Right ventricle myocardium inferior (tissue), 1 donor: ENCODE measurements around the gene SLC35F6. TPM values are rescaled to one million over a fixed set of nuclear protein-coding genes. Genes with fewer than 3 reads are reported as not detected.
"Not testable (repeated sequence)": the region's sequence is repeated elsewhere in the genome, so short reads cannot be mapped to it uniquely, and the experiment has no call there.

ENCODE experiments used
- ATAC-seq: fragments of 200-7000 bp; cut with Tn5 transposase; one replicate; pipeline ENCODE4 v1.9.1; 2020; ENCODE audit warnings: mild to moderate bottlenecking, moderate library complexity
- DNase-seq: peaks from one replicate; pipeline ENCODE4 v3.0.0; 2021; ENCODE audit errors: missing footprints
- intact Hi-C: fragments of 100-400 bp; cut with DNase I; formaldehyde crosslinking; loops from one replicate; pipeline ENCODE4 v1.11.0; 2022
- total RNA-seq: library from RNA; stranded (reverse); fragmentation: NEBNext Ultra II Directional; extraction: Animal tissue kit (Norgen Biotek cat#: 25700); gene quantifications from one replicate; pipeline ENCODE4 v1.2.1, GENCODE V29; 2021
- donor health status: DM: no; HTN: yes; CAD: no; lungs with severe emphysema.

Gene SLC35F6
- total RNA-seq, 1 donor from 2014 or later = 20.3 TPM

GRCh38 chr2:26749787-26750420, 14.2 kb upstream of the SLC35F6 start:
- ATAC-seq, DNase-seq: not testable (repeated sequence)
- intact Hi-C loops = loop anchor here (5.0 kb wide), 1 partner anchor 58 kb away; the partner anchor contains the start of gene KCNK3

- DNase-seq, ATAC-seq, intact Hi-C loops: not testable (repeated sequence)
These were observed 13.6 kb upstream of the SLC35F6 start for GRCh38 chr2:26750467-26750866.

DNA sequence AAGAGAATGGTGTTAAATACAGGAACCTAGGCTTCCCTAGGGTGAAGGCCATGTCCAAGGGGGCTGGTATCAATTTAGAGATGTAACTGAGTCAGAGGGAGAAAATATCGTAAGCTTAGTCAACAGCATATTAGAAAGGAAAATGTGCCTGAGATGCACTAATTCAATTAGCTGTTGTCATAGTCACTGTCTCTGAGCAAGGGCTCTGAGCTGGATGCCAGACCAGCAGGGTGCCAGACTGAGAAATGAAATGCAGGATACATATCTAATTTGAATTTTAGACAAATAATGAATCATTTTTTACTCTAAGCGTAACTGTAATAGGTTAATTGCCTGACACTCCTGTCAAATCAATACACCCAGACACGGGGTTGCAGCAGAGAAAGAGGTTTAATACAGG, 11.4 kb upstream of the SLC35F6 start:
- intact Hi-C loops = no loop called here
- DNase-seq = no peak
- ATAC-seq = no peak

GRCh38 chr2:26754539-26754938, 9.5 kb upstream of the SLC35F6 start:
- intact Hi-C loops = no loop called here
- no peak for DNase-seq
- no peak for ATAC-seq

- no peak for DNase-seq
- ATAC-seq = no peak
- intact Hi-C loops = no loop called here
These were observed 9.0 kb upstream of the SLC35F6 start for GRCh38 chr2:26754972-26755670.

GRCh38 chr2:26756337-26756736, 7.7 kb upstream of the SLC35F6 start:
- intact Hi-C loops = no loop called here
- no peak for DNase-seq
- no peak for ATAC-seq

DNA sequence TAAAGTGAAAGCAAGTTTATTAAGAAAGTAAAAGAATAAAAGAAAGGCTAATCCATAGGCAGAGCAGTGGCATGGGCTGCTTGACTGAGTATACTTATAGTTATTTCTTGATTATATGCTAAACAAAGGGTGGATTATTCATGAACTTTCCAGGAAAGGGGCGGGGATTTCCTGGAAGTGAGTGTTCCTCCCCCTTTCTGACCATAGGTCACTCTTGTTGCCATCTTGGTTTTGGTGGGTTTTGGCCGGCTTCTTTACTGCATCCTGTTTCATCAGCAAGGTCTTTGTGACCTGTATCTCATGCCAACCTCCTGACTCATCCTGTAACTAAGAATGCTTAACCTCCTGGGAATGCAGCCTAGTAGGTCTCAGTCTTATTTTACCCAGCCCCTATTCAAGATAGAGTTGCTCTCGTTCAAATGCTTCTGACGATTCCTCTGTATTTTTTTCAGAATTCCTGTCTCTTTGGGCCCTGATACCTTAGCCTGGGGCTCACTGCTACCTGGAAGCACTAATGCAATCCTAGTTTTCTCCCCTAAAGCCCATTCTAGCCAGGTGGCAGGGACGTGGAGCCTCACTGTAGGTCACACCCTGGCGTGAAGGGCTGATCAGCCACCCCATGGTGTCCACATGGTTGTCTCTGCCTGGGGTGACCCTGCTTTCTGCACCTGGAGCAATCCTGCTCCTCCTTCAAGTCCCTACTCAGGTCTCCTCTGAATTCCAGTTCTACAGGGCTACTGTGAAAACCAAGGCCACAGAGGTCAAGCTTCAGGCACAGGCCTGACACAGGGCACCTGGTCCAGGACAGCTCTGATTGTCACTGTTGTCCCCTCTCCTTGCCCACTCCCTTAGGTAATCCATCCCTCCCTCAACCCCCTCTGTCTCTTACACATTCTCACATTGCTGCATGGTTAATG, 6.0 kb upstream of the SLC35F6 start:
- DNase-seq = no peak
- no peak for ATAC-seq
- intact Hi-C loops = no loop called here

DNA sequence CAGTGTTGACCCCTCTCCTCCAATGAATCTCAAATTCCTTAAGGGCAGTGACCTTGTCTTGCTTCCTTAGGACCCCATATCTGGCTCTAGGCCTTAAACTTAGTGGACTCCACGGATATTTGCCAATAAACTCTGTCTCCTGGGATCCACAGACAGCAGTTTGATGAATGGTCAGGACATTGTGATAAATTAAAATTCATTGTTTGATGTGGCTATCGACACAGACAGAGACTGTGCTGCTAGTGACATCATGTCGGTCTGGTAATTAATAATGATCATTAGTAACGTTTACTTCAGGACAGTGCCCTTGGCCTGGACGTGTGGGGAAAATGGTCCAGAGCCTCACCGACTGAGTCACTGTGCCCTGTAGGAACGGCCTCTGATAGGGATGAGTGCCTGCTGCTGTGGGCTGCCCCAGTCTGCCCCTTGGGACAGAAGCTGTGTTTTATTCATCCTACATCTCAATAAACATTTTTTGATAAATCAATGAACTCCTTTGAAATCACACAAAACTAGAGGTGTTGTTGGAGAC, 5.2 kb upstream of the SLC35F6 start:
- intact Hi-C loops = no loop called here
- ATAC-seq (no peak), DNase-seq (no peak)

- ATAC-seq = no peak
- intact Hi-C loops = no loop called here
- no peak for DNase-seq
These were observed 4.2 kb upstream of the SLC35F6 start for GRCh38 chr2:26759845-26760244.

DNA sequence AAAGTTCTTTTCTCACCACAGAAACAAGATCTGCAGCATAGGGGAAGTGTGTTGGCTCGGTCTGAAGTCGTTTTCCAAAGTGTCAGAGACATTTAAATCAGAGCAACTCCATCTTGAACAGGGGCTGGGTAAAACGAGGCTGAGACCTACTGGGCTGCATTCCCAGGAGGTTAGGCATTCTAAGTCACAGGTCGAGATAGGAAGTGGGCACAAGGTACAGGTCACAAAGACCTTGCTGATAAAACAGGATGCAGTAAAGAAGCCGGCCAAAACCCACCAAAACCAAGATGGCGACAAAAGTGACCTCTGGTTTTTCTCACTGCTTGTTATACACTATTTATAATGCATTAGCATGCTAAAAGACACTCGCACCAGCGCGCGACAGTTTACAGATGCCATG, 3.1 kb upstream of the SLC35F6 start:
- intact Hi-C loops, ATAC-seq, DNase-seq: not testable (repeated sequence)

- ATAC-seq (no peak), DNase-seq (no peak)
- intact Hi-C loops = no loop called here
These were observed 1.1 kb upstream of the SLC35F6 start for GRCh38 chr2:26763019-26763418.

- no peak for ATAC-seq
These were observed 822 bp downstream of the SLC35F6 start for GRCh38 chr2:26764906-26765305.

GRCh38 chr2:26765475-26766200, 1.6 kb downstream of the SLC35F6 start:
- no peak for ATAC-seq
- DNase-seq = no peak
- intact Hi-C loops = no loop called here

More at GRCh38 chr2:26764906-26765305, 822 bp downstream of the SLC35F6 start:
- DNase-seq = no peak
- intact Hi-C loops = no loop called here

- intact Hi-C loops = no loop called here
- ATAC-seq (no peak), DNase-seq (no peak)
These were observed 3.0 kb downstream of the SLC35F6 start for GRCh38 chr2:26767129-26767528.

GRCh38 chr2:26767894-26768487, 3.9 kb downstream of the SLC35F6 start:
- intact Hi-C loops = no loop called here
- ATAC-seq = no peak
- DNase-seq = no peak

- DNase-seq = no peak
- intact Hi-C loops = no loop called here
These were observed 4.6 kb downstream of the SLC35F6 start for GRCh38 chr2:26768759-26769088.

GRCh38 chr2:26769089-26769761, 5.1 kb downstream of the SLC35F6 start:
- intact Hi-C loops = no loop called here
- peak; percentile 84 for DNase-seq
- peak; percentile 38 for ATAC-seq

More at GRCh38 chr2:26768759-26769088, 4.6 kb downstream of the SLC35F6 start:
- ATAC-seq = no peak
